ENCODE results near the gene CD53. TPM values are rescaled to one million over a fixed set of nuclear protein-coding genes. Genes with fewer than 3 reads are reported as not detected.

CD53 gene
- total RNA-seq, 4 donors from 2014 or later: 6.2 to 11.1 (median 9.3) TPM

- Histone ChIP-seq H3K4me3 (no peak overlapping the region), H3K27ac (peak overlapping the region; percentile 10), H3K9me3 (no peaks in the 10 kb centered on the region), H3K27me3 (no peaks in the 10 kb centered on the region), H3K4me1 (no peaks in the 10 kb centered on the region), H3K36me3 (no peaks in the 10 kb centered on the region)
- no peak for DNase-seq (ENCODE audit: low spot score in 2 of 2)
- TF ChIP-seq EP300 (IDR thresholded peaks at IDR 0.05) (no peak), POLR2AphosphoS5 (IDR thresholded peaks at IDR 0.05) (no peak), POLR2A (IDR thresholded peaks at IDR 0.05) (no peak)
- TF ChIP-seq, protein P1, sequence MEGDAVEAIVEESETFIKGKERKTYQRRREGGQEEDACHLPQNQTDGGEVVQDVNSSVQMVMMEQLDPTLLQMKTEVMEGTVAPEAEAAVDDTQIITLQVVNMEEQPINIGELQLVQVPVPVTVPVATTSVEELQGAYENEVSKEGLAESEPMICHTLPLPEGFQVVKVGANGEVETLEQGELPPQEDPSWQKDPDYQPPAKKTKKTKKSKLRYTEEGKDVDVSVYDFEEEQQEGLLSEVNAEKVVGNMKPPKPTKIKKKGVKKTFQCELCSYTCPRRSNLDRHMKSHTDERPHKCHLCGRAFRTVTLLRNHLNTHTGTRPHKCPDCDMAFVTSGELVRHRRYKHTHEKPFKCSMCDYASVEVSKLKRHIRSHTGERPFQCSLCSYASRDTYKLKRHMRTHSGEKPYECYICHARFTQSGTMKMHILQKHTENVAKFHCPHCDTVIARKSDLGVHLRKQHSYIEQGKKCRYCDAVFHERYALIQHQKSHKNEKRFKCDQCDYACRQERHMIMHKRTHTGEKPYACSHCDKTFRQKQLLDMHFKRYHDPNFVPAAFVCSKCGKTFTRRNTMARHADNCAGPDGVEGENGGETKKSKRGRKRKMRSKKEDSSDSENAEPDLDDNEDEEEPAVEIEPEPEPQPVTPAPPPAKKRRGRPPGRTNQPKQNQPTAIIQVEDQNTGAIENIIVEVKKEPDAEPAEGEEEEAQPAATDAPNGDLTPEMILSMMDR (IDR thresholded peaks at IDR 0.05): no peak
- WGBS: 47% methylated on average over 2 of the region's 2 CpGs
Measured at GRCh38 chr1:110880708-110881374, 7.9 kb downstream of the CD53 start.

DNA sequence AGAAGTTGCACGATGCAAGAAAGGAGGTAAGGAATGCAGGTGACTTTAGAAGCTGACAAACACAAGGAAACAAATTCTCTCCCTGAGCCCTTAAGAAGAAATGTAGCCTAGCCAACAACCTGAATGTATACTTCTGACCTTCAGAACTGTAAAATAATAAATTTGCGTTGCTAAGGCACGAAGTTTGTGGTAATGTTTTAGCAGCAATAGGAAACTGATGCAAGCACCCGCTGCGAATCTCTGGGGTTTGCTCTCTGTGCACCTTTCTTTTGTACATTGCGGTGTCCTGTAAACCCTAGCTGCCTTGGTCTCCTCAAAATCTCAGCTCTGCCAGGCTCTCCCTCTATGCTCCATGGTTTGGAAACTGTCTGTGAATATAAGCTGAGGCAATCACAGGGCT lies 15.1 kb downstream of the CD53 start:
- TF ChIP-seq, protein P1 (IDR thresholded peaks at IDR 0.05): no peak
- TF ChIP-seq POLR2AphosphoS5 (IDR thresholded peaks at IDR 0.05): no peak
- TF ChIP-seq EP300 (IDR thresholded peaks at IDR 0.05): no peak
- TF ChIP-seq POLR2A (IDR thresholded peaks at IDR 0.05): no peak
- WGBS: 71% methylated on average over 6 of the region's 6 CpGs
- Histone ChIP-seq H3K4me1 (no peaks in the 10 kb centered on the region), H3K27ac (no peak overlapping the region), H3K9me3 (no peaks in the 10 kb centered on the region), H3K27me3 (no peaks in the 10 kb centered on the region), H3K36me3 (no peaks in the 10 kb centered on the region), H3K4me3 (no peak overlapping the region)
- no peak for DNase-seq (ENCODE audit: low spot score in 2 of 2)

- no peaks in the 10 kb centered on the region for H3K4me1 ChIP-seq
- H3K27me3 ChIP-seq: no peaks in the 10 kb centered on the region
- no peak overlapping the region for H3K4me3 ChIP-seq
- no peak overlapping the region for H3K27ac ChIP-seq
- H3K36me3 ChIP-seq: no peaks in the 10 kb centered on the region
- no peaks in the 10 kb centered on the region for H3K9me3 ChIP-seq
- no peak for TF ChIP-seq POLR2AphosphoS5 (IDR thresholded peaks at IDR 0.05)
- no peak for TF ChIP-seq EP300 (IDR thresholded peaks at IDR 0.05)
- no peak for TF ChIP-seq POLR2A (IDR thresholded peaks at IDR 0.05)
- TF ChIP-seq, protein P1 (IDR thresholded peaks at IDR 0.05): no peak
- no peak for DNase-seq (ENCODE audit: low spot score in 2 of 2)
Measured at GRCh38 chr1:110888641-110889040, 15.7 kb downstream of the CD53 start.

GRCh38 chr1:110890474-110891196 lies 17.7 kb downstream of the CD53 start:
- Histone ChIP-seq H3K4me1 (no peaks in the 10 kb centered on the region), H3K27me3 (no peaks in the 10 kb centered on the region), H3K9me3 (no peaks in the 10 kb centered on the region), H3K27ac (no peak overlapping the region), H3K36me3 (no peaks in the 10 kb centered on the region), H3K4me3 (no peak overlapping the region)
- DNase-seq (ENCODE audit: low spot score in 2 of 2): no peak
- 85% methylated on average over 3 of the region's 3 CpGs for WGBS
- TF ChIP-seq POLR2AphosphoS5 (IDR thresholded peaks at IDR 0.05) (no peak), EP300 (IDR thresholded peaks at IDR 0.05) (no peak), POLR2A (IDR thresholded peaks at IDR 0.05) (no peak)
- TF ChIP-seq, protein P1 (IDR thresholded peaks at IDR 0.05): no peak

GRCh38 chr1:110893908-110894490 lies 21.1 kb downstream of the CD53 start:
- no peaks in the 10 kb centered on the region for H3K27me3 ChIP-seq
- H3K36me3 ChIP-seq: no peaks in the 10 kb centered on the region
- 49% methylated on average over 3 of the region's 3 CpGs for WGBS
- no peak for TF ChIP-seq EP300 (IDR thresholded peaks at IDR 0.05)
- no peak for TF ChIP-seq POLR2A (IDR thresholded peaks at IDR 0.05)
- TF ChIP-seq, protein P1 (IDR thresholded peaks at IDR 0.05): no peak
- no peak for TF ChIP-seq POLR2AphosphoS5 (IDR thresholded peaks at IDR 0.05)
- H3K4me3 ChIP-seq: no peak overlapping the region
- no peaks in the 10 kb centered on the region for H3K4me1 ChIP-seq
- no peak overlapping the region for H3K27ac ChIP-seq
- no peak for DNase-seq (ENCODE audit: low spot score in 2 of 2)
- H3K9me3 ChIP-seq: no peaks in the 10 kb centered on the region

Data from suprapubic skin (tissue), 4 donors.